Suprapubic skin (tissue), 4 donors: ENCODE data around the gene NARF. TPM values are rescaled to one million over a fixed set of nuclear protein-coding genes. Genes with fewer than 3 reads are reported as not detected.
"Not testable (repeated sequence)": the region's sequence is repeated elsewhere in the genome, so short reads cannot be mapped to it uniquely, and the experiment has no call there.

Source experiments
- DNase-seq, 2 donors: peaks; one replicate each; pipeline ENCODE4 v3.0.0-alpha.2; 2019; ENCODE audit warnings: low spot score in 2 of 2
- H3K27ac ChIP-seq: fragments of 200-600 bp; sonication (generic); one replicate; pipeline ENCODE4 v1.5.1; 2019
- H3K27me3 ChIP-seq: fragments of 200-600 bp; sonication (generic); one replicate; pipeline ENCODE4 v1.5.1; 2019
- H3K36me3 ChIP-seq: fragments of 200-600 bp; sonication (generic); one replicate; pipeline ENCODE4 v1.5.1; 2019
- H3K4me1 ChIP-seq: fragments of 200-600 bp; sonication (generic); one replicate; pipeline ENCODE4 v1.5.1; 2019
- H3K4me3 ChIP-seq: fragments of 200-600 bp; sonication (generic); one replicate; pipeline ENCODE4 v1.5.1; 2019; ENCODE audit warnings: mild to moderate bottlenecking
- H3K9me3 ChIP-seq: fragments of 200-600 bp; sonication (generic); one replicate; pipeline ENCODE4 v1.5.1; 2019
- CTCF ChIP-seq, 2 donors: fragments of 200-600 bp in 1 of 2; fragments of 450-650 bp in 1 of 2; sonication (generic) in 1 of 2; IDR thresholded peaks; one replicate each; pipeline ENCODE4 v1.5.1; 2016 to 2019; ENCODE audit warnings: antibody characterized with exemption in 2 of 2, mild to moderate bottlenecking in 1 of 2, moderate library complexity in 1 of 2
- EP300 ChIP-seq: sonication (generic); formaldehyde crosslinking; IDR thresholded peaks from one replicate; pipeline ENCODE4 v1.6.1; 2017; ENCODE audit warnings: antibody characterized with exemption
- POLR2A ChIP-seq, 2 donors: fragments of 450-650 bp; IDR thresholded peaks; one replicate each; pipeline ENCODE4 v1.6.1; 2017; ENCODE audit warnings: antibody characterized with exemption in 2 of 2, mild to moderate bottlenecking in 2 of 2, moderate library complexity in 2 of 2
- POLR2AphosphoS5 ChIP-seq, 3 donors: sonication (generic); formaldehyde crosslinking; IDR thresholded peaks; one replicate each; pipeline ENCODE4 v1.6.1; 2017; ENCODE audit warnings: antibody characterized with exemption in 3 of 3
- WGBS: methylation state at CpG from one replicate; pipeline ENCODE4 v1.1.5; 2018; 5-methylcytosine and 5-hydroxymethylcytosine counted together
- total RNA-seq, 4 donors: library from RNA; depleted of rRNA; stranded (reverse); fragments of >200 nt; gene quantifications; one replicate each; pipeline ENCODE4 v1.1.0, GENCODE V29; 2016

Gene NARF
- total RNA-seq, 4 donors from 2014 or later, result 37.6 to 105 (median 44.7) TPM

- H3K4me3 ChIP-seq, result no peak overlapping the region
- TF ChIP-seq CTCF (IDR thresholded peaks at IDR 0.05) (no peak), POLR2AphosphoS5 (IDR thresholded peaks at IDR 0.05) (no peak), POLR2A (IDR thresholded peaks at IDR 0.05) (no peak), EP300 (no peak)
- DNase-seq, result no peak
- H3K27ac ChIP-seq, result no peak overlapping the region
- H3K9me3 ChIP-seq, result no peaks in the 10 kb centered on the region
- peaks cover 35% of the 10 kb centered on the region for H3K4me1 ChIP-seq
- H3K27me3 ChIP-seq, result no peaks in the 10 kb centered on the region
- WGBS, result 94% methylated on average over 3 of the region's 3 CpGs
- H3K36me3 ChIP-seq, result no peaks in the 10 kb centered on the region
These were observed 6.4 kb upstream of the NARF start for GRCh38 chr17:82452162-82452561.

- not testable (repeated sequence) for H3K27me3 ChIP-seq, H3K9me3 ChIP-seq, H3K4me3 ChIP-seq, H3K27ac ChIP-seq, DNase-seq, H3K36me3 ChIP-seq
- H3K4me1 ChIP-seq, result peaks cover 41% of the 10 kb centered on the region
- WGBS, result 83% methylated on average over 7 of the region's 7 CpGs
These were observed 5.4 kb upstream of the NARF start for GRCh38 chr17:82453151-82453550.

GRCh38 chr17:82453706-82454105 is 4.8 kb upstream of the NARF start:
- WGBS, result 94% methylated on average over 21 of the region's 21 CpGs
- not testable (repeated sequence) for H3K9me3 ChIP-seq, H3K36me3 ChIP-seq, DNase-seq, H3K4me3 ChIP-seq, H3K27me3 ChIP-seq, H3K27ac ChIP-seq
- peaks cover 40% of the 10 kb centered on the region for H3K4me1 ChIP-seq

GRCh38 chr17:82457073-82457928 is 1.2 kb upstream of the NARF start:
- no peak for DNase-seq
- WGBS, result 47% methylated on average over 10 of the region's 10 CpGs
- H3K27ac ChIP-seq, result peak overlapping the region; percentile 100
- H3K36me3 ChIP-seq, result peaks cover 22% of the 10 kb centered on the region
- H3K9me3 ChIP-seq, result no peaks in the 10 kb centered on the region
- H3K27me3 ChIP-seq, result no peaks in the 10 kb centered on the region
- H3K4me3 ChIP-seq, result peak overlapping the region; percentile 79
- no peak for TF ChIP-seq EP300
- TF ChIP-seq POLR2A (IDR thresholded peaks at IDR 0.05), result no peak
- peaks cover 26% of the 10 kb centered on the region for H3K4me1 ChIP-seq

GRCh38 chr17:82457929-82458178 is 687 bp upstream of the NARF start:
- Histone ChIP-seq H3K9me3 (no peaks in the 10 kb centered on the region), H3K4me3 (peak overlapping the region; percentile 79), H3K36me3 (peaks cover 27% of the 10 kb centered on the region), H3K27ac (peak overlapping the region; percentile 100), H3K4me1 (peaks cover 26% of the 10 kb centered on the region), H3K27me3 (no peaks in the 10 kb centered on the region)
- WGBS, result 1% methylated on average over 8 of the region's 8 CpGs
- TF ChIP-seq POLR2AphosphoS5 (IDR thresholded peaks at IDR 0.05) (no peak), EP300 (no peak), CTCF (IDR thresholded peaks at IDR 0.05) (no peak), POLR2A (IDR thresholded peaks at IDR 0.05) (no peak)
- no peak for DNase-seq

GRCh38 chr17:82458885-82459424 is 414 bp downstream of the NARF start:
- Histone ChIP-seq H3K27ac (peak overlapping the region; percentile 100), H3K4me3 (peak overlapping the region; percentile 79), H3K9me3 (no peaks in the 10 kb centered on the region), H3K4me1 (peaks cover 33% of the 10 kb centered on the region), H3K36me3 (peaks cover 38% of the 10 kb centered on the region), H3K27me3 (no peaks in the 10 kb centered on the region)
- DNase-seq, result no peak
- TF ChIP-seq CTCF (IDR thresholded peaks at IDR 0.05) (no peak), POLR2A (IDR thresholded peaks at IDR 0.05) (no peak), EP300 (no peak), POLR2AphosphoS5 (IDR thresholded peaks at IDR 0.05) (no peak)
- no CpG with 5 or more reads among the region's 62 CpGs for WGBS

- H3K27me3 ChIP-seq, DNase-seq, H3K27ac ChIP-seq, H3K9me3 ChIP-seq: not testable (repeated sequence)
- peaks cover 48% of the 10 kb centered on the region for H3K36me3 ChIP-seq
- H3K4me1 ChIP-seq, result peaks cover 33% of the 10 kb centered on the region
- WGBS, result 91% methylated on average over 9 of the region's 9 CpGs
- H3K4me3 ChIP-seq, result peak overlapping the region; percentile 79
These were observed 1.4 kb downstream of the NARF start for GRCh38 chr17:82459936-82460335.
